Loucy (cell line): ENCODE measurements around the gene ANO2.

Experiments
- H2AFZ ChIP-seq: fragments of 200-600 bp; sonication (generic); 2 replicates; pipeline ENCODE4 v1.6.0; 2016; ENCODE audit warnings: antibody characterized with exemption, mild to moderate bottlenecking, low read length, moderate library complexity
- H3F3A ChIP-seq: fragments of 200-600 bp; 2 replicates; pipeline ENCODE4 v1.6.0; 2016; ENCODE audit warnings: antibody characterized with exemption, low read depth, mild to moderate bottlenecking
- H3K27me3 ChIP-seq: fragments of 200-600 bp; sonication (generic); 2 replicates; pipeline ENCODE4 v1.6.1; 2014; ENCODE audit warnings: low read length, mild to moderate bottlenecking; ENCODE audit not compliant: insufficient read depth, poor library complexity, severe bottlenecking
- H3K36me3 ChIP-seq: fragments of 200-600 bp; sonication (generic); 2 replicates; pipeline ENCODE4 v1.6.1; 2016; ENCODE audit warnings: low read length; ENCODE audit not compliant: insufficient read depth
- H3K4me1 ChIP-seq: fragments of 200-600 bp; sonication (generic); 2 replicates; pipeline ENCODE4 v1.5.1; 2014; ENCODE audit warnings: low read length, mild to moderate bottlenecking; ENCODE audit not compliant: insufficient read depth, poor library complexity, severe bottlenecking
- H3K4me2 ChIP-seq: fragments of 200-600 bp; sonication (generic); 2 replicates; pipeline ENCODE4 v1.6.0; 2014; ENCODE audit warnings: antibody characterized with exemption, low read length, low read depth, mild to moderate bottlenecking; ENCODE audit not compliant: poor library complexity, severe bottlenecking
- H3K4me3 ChIP-seq: fragments of 200-600 bp; sonication (generic); 2 replicates; pipeline ENCODE4 v1.5.1; 2014; ENCODE audit warnings: low read length, mild to moderate bottlenecking, mixed read lengths; ENCODE audit not compliant: poor library complexity, severe bottlenecking
- H3K79me2 ChIP-seq: fragments of 200-600 bp; sonication (generic); 2 replicates; pipeline ENCODE4 v1.6.1; 2014; ENCODE audit warnings: low read length; ENCODE audit not compliant: insufficient read depth
- H3K9ac ChIP-seq: fragments of 200-600 bp; sonication (generic); 2 replicates; pipeline ENCODE4 v1.6.0; 2014; ENCODE audit warnings: mild to moderate bottlenecking, low read depth, low read length, moderate library complexity; ENCODE audit not compliant: poor library complexity, severe bottlenecking
- H3K9me2 ChIP-seq: fragments of 200-600 bp; sonication (generic); replicated peaks from 2 replicates; pipeline ENCODE4 v1.6.1; 2016; ENCODE audit warnings: low read depth, low read length, mixed read lengths
- H3K9me3 ChIP-seq: fragments of 200-600 bp; sonication (generic); 2 replicates; pipeline ENCODE4 v1.6.1; 2014; ENCODE audit warnings: mild to moderate bottlenecking, antibody characterized with exemption, low read length, low read depth; ENCODE audit not compliant: insufficient read depth
- H4K20me1 ChIP-seq: fragments of 200-600 bp; sonication (generic); 2 replicates; pipeline ENCODE4 v1.6.0; 2014; ENCODE audit warnings: antibody characterized with exemption, low read length, mild to moderate bottlenecking; ENCODE audit not compliant: insufficient read depth, poor library complexity, severe bottlenecking
- EZH2phosphoT487 ChIP-seq: fragments of 200-600 bp; IDR thresholded peaks from 2 replicates; pipeline ENCODE4 v1.6.1; 2018; ENCODE audit warnings: antibody characterized with exemption, mild to moderate bottlenecking, moderate library complexity, borderline replicate concordance
- TF ChIP-seq, protein P1 (sequence below): fragments of 200-600 bp; sonication (generic); conservative IDR thresholded peaks from 2 replicates; pipeline ENCODE4 v1.5.1; 2014; ENCODE audit warnings: mild to moderate bottlenecking, antibody characterized with exemption, low read length

Gene ANO2

DNA sequence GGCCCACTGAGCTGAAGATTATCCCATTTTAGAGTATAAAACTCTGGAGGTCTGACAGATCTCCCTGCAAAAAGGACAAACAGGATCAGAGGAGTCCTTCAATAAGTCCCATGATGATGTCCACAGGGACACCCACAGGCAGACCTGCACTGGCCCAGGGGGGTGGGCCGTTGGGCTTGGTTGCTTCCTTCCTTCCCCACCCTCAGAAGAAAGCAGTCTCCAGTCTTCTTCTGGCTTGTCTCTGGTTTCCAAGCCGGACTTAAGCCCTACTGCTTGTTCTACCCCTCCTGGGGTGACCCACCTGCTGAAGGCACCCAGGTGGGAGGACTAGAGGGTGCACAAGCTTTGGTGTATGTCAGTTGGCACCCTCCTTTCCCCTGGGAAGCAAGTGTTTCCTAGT is 209.0 kb downstream of the ANO2 start:
- Histone ChIP-seq H4K20me1 (no peaks in the 10 kb centered on the region), H3K36me3 (no peaks in the 10 kb centered on the region), H3K9me3 (no peaks in the 10 kb centered on the region), H3K9ac (no peak overlapping the region), H3F3A (no peaks in the 10 kb centered on the region), H3K4me2 (no peak overlapping the region), H2AFZ (no peak overlapping the region), H3K4me3 (no peak overlapping the region), H3K9me2 (no peaks in the 10 kb centered on the region), H3K79me2 (no peaks in the 10 kb centered on the region), H3K27me3 (no peaks in the 10 kb centered on the region), H3K4me1 (peaks cover 18% of the 10 kb centered on the region)
- TF ChIP-seq EZH2phosphoT487, result no peak
- TF ChIP-seq, protein P1, sequence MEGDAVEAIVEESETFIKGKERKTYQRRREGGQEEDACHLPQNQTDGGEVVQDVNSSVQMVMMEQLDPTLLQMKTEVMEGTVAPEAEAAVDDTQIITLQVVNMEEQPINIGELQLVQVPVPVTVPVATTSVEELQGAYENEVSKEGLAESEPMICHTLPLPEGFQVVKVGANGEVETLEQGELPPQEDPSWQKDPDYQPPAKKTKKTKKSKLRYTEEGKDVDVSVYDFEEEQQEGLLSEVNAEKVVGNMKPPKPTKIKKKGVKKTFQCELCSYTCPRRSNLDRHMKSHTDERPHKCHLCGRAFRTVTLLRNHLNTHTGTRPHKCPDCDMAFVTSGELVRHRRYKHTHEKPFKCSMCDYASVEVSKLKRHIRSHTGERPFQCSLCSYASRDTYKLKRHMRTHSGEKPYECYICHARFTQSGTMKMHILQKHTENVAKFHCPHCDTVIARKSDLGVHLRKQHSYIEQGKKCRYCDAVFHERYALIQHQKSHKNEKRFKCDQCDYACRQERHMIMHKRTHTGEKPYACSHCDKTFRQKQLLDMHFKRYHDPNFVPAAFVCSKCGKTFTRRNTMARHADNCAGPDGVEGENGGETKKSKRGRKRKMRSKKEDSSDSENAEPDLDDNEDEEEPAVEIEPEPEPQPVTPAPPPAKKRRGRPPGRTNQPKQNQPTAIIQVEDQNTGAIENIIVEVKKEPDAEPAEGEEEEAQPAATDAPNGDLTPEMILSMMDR, result no peak

GRCh38 chr12:5733916-5734315 is 211.1 kb downstream of the ANO2 start:
- Histone ChIP-seq H3K9me3 (no peaks in the 10 kb centered on the region), H3F3A (no peaks in the 10 kb centered on the region), H4K20me1 (no peaks in the 10 kb centered on the region), H3K9ac (no peak overlapping the region), H3K79me2 (no peaks in the 10 kb centered on the region), H3K9me2 (no peaks in the 10 kb centered on the region), H3K36me3 (no peaks in the 10 kb centered on the region), H3K4me1 (peaks cover 18% of the 10 kb centered on the region), H2AFZ (no peak overlapping the region), H3K4me3 (no peak overlapping the region), H3K4me2 (no peak overlapping the region), H3K27me3 (no peaks in the 10 kb centered on the region)
- no peak for TF ChIP-seq EZH2phosphoT487
- TF ChIP-seq, protein P1, result no peak

- Histone ChIP-seq H3K79me2 (no peaks in the 10 kb centered on the region), H3K36me3 (no peaks in the 10 kb centered on the region), H3K4me1 (peaks cover 18% of the 10 kb centered on the region), H3K4me3 (no peak overlapping the region), H3K27me3 (no peaks in the 10 kb centered on the region), H3K4me2 (no peak overlapping the region), H2AFZ (no peak overlapping the region), H3K9me2 (no peaks in the 10 kb centered on the region), H3F3A (no peaks in the 10 kb centered on the region), H3K9ac (no peak overlapping the region), H3K9me3 (no peaks in the 10 kb centered on the region), H4K20me1 (no peaks in the 10 kb centered on the region)
- TF ChIP-seq EZH2phosphoT487, result no peak
- TF ChIP-seq, protein P1, result no peak
Measured at GRCh38 chr12:5733136-5733755, 211.8 kb downstream of the ANO2 start.
